ENCODE results near the gene ATP8B2.
"Not testable (repeated sequence)": the region's sequence is repeated elsewhere in the genome, so short reads cannot be mapped to it uniquely, and the experiment has no call there.

The ATP8B2 gene

DNA sequence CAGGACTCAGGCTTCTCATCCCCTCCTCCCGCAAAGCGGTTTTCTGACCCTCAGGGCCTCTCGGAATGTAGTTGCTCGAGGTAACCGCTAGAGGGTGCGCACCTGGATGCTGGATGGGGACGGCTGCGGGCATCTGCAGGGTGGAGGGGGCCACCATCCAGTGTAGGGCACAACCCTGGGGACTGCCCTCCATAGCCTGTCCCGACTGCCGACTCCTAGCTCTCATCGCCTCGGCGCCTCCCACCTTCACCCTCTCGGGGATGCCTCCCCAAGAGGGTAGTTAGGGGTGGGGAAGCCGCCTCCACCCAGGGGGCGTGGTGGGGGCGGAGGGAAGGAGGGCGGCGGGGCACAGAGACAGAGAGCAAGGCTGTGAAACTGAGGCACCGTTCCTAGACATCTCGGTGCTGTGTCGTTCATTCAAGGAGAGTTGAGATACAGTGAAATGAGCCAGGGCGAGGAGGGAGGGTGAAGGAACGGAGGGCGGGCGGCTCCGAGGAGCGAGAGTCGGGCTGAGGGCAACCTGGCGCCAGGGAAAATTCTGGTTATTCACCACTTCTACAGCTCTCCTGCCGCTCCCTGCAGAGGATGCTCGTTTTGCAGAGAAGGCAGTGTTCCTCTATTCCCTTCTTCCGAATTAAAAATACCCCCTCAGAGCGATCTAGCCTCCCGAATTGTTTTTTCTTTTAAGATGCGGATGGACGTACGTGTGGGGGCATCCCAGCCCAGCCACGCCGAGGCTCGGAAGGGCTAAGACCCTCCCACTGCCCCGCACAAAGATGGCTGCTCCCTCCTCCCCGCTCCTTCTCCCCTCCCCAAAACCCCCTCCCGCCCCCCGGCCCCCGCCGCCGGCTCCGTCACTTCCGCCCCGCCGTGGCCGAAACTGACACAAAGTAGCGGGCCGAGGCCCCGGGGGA is at the start of gene ATP8B2:
Gene ATP8B2, plus strand, starts transcription at position 857 of the 914 bp plus-strand sequence. CDS start 2,617 bp downstream, outside the sequence.
- peak; percentile 64 to 80 for DNase-seq (ENCODE audit: low read depth in 2 of 2)

DNA sequence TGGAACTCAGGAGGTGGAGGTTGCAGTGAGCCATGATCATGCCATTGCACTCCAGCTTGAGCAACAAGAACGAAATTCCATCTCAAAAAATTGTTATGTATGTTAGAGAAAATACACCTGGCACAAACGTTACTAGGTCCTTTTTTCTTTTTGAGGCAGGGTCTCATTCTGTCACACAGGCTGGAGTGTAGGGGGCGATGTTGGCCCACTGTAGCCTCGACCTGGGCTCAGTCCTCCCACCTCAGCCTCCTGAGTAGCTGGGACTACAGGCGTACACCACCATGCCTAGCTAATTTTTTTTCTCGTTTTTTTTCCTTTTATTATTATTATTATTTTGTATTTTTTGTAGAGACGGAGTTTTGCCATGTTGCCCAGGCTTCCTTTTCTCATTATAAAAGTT is 48.5 kb upstream of the ATP8B2 start:
- peak in 1 of 2 experiments; percentile 13 for DNase-seq (ENCODE audit: low read depth in 2 of 2)

GRCh38 chr1:154287591-154287990 is 37.7 kb upstream of the ATP8B2 start:
- DNase-seq (ENCODE audit: low read depth in 2 of 2) = not testable (repeated sequence)

GRCh38 chr1:154288661-154289060 is 36.7 kb upstream of the ATP8B2 start:
- DNase-seq (ENCODE audit: low read depth in 2 of 2) = no peak

DNA sequence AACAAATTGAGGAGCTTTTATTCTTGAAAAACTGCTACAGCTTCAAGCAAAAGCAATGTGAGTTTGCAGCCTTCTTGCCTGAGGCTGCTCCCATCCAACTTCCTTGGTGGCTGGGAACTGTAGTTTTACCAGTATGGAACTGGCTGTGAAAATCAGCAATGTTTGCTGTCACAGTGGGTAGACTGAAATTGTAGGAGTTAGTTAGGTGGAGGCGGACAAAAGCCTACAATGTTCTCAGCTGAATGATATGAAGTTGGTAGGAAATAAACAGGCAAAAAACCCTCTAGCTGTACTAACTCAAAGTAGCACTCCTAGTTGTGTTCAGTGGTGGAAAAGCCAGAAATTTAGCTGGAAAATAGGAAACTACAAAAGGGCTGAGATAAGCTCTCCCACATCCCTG is 34.4 kb upstream of the ATP8B2 start:
- DNase-seq (ENCODE audit: low read depth in 2 of 2) = no peak

GRCh38 chr1:154295408-154296235 is 29.7 kb upstream of the ATP8B2 start:
- no peak for DNase-seq (ENCODE audit: low read depth in 2 of 2)

- no peak for DNase-seq (ENCODE audit: low read depth in 2 of 2)
Measured at GRCh38 chr1:154301582-154301981, 23.7 kb upstream of the ATP8B2 start.

- DNase-seq (ENCODE audit: low read depth in 2 of 2) = peak in 1 of 2 experiments; percentile 20
Measured at GRCh38 chr1:154304664-154305337, 20.5 kb upstream of the ATP8B2 start.

DNA sequence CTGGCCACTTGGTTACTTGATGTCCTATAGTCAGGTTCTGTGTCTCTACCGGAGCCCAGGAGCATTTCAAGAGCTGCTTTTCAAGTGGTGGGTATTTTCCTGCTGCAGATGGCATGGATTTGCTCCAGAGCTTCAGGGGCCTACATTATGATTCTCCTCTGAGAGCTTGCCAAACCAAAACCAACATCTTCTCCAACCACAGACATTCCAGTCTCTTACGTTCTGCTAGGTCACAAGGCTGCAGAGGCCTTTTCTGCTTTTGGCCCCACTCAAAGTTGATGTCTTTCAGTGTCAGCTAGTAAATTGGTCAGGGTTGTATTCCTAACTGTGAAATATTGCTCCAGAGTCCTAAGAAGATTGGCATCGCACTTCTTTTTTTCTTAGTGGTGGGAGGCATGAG is 19.2 kb upstream of the ATP8B2 start:
- DNase-seq (ENCODE audit: low read depth in 2 of 2) = no peak

GRCh38 chr1:154307670-154308270 is 17.6 kb upstream of the ATP8B2 start:
- not testable (repeated sequence) for DNase-seq (ENCODE audit: low read depth in 2 of 2)

GRCh38 chr1:154309136-154309535 is 16.2 kb upstream of the ATP8B2 start:
- DNase-seq (ENCODE audit: low read depth in 2 of 2) = not testable (repeated sequence)

GRCh38 chr1:154312229-154313065 is 12.9 kb upstream of the ATP8B2 start:
- not testable (repeated sequence) for DNase-seq (ENCODE audit: low read depth in 2 of 2)

- no peak for DNase-seq (ENCODE audit: low read depth in 2 of 2)
Measured at GRCh38 chr1:154313066-154313356, 12.3 kb upstream of the ATP8B2 start.

- DNase-seq (ENCODE audit: low read depth in 2 of 2) = not testable (repeated sequence)
Measured at GRCh38 chr1:154314226-154314625, 11.1 kb upstream of the ATP8B2 start.

DNA sequence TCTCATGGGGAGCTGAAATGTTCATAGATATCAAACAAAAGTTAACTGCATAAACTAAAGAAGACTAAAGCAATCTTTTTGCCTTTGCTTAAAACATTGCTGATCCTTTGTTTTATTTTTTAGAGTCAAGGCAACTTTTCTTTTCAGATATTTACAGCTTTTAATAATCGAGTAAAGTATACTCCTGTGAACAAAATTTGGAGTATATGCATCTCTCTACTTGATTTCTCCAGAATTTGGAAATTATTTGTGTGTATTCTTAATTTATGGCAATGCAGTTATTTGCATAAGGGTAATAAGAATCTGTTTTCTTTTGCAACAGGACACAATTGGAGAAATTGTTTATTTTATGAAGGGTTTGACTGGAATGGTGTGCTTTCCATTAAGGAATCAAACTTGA is 8.6 kb upstream of the ATP8B2 start:
- no peak for DNase-seq (ENCODE audit: low read depth in 2 of 2)

DNA sequence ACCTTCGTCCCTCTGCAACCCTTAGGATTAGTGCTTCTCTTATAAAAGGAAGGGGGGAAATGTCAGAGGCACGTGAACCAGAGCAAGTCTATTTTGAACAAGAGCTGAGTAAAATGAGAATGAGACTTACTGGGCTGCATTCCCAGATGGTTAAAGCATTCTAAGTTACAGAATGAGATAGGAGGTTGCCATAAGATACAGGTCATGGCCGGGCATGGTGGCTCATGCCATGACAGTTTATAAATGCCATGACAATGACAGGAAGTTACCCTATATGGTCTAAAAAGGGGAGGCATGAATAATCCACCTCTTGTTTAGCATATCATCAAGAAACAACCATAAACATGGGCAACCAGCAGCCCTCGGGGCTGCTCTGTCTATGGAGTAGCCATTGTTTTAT is 6.9 kb upstream of the ATP8B2 start:
- no peak for DNase-seq (ENCODE audit: low read depth in 2 of 2)

- DNase-seq (ENCODE audit: low read depth in 2 of 2) = no peak
Measured at GRCh38 chr1:154320882-154321608, 4.3 kb upstream of the ATP8B2 start, which contains the start of gene AQP10. TSS of gene AQP10 (plus strand) at chr1:154321093. CDS start at chr1:154321156, 63 bp downstream.

GRCh38 chr1:154321609-154321934 is 3.8 kb upstream of the ATP8B2 start:
- not testable (repeated sequence) for DNase-seq (ENCODE audit: low read depth in 2 of 2)

DNA sequence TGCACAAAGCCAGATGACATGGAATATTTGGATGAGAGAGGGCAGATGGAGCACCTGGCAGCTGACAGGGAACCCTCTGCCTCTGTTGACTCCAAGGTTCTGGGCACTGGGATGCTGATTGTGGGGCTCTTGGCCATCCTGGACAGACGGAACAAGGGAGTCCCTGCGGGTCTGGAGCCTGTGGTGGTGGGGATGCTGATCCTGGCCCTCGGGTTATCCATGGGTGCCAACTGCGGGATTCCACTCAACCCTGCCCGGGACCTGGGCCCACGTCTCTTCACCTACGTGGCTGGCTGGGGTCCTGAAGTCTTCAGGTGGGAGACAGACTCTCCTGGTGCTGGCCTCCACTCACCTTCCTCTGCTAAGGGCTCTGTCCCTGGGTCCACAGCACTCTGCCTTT is 1.8 kb upstream of the ATP8B2 start:
- DNase-seq (ENCODE audit: low read depth in 2 of 2) = no peak

- DNase-seq (ENCODE audit: low read depth in 2 of 2) = no peak
Measured at GRCh38 chr1:154324241-154324640, 1.1 kb upstream of the ATP8B2 start.

Data from stimulated activated CD4-positive, alpha-beta T cell treated with anti-CD3 and anti-CD28 coated beads, Interleukin-12 subunit alpha, Interleukin-12 subunit beta, amount 100 ng/mL, for 24 hours (primary cell).